Tibial nerve (tissue), 4 donors: ENCODE measurements around the gene UPK1B.

Source experiments
- EP300 ChIP-seq, 2 donors: sonication (generic); formaldehyde crosslinking; IDR thresholded peaks; one replicate each; pipeline ENCODE4 v1.6.1; 2017; ENCODE audit warnings: antibody characterized with exemption in 2 of 2, mild to moderate bottlenecking in 1 of 2
- POLR2A ChIP-seq, 2 donors: fragments of 450-650 bp; IDR thresholded peaks; one replicate each; pipeline ENCODE4 v1.6.1; 2017; ENCODE audit warnings: antibody characterized with exemption in 2 of 2, mild to moderate bottlenecking in 2 of 2, moderate library complexity in 2 of 2
- TF ChIP-seq, protein P1 (sequence below), 5 experiments: fragments of 200-600 bp in 3 of 5; fragments of 450-650 bp in 2 of 5; sonication (generic) in 3 of 5; IDR thresholded peaks; one replicate each; pipeline ENCODE4 v1.5.1; 2016 to 2019; ENCODE audit warnings: antibody characterized with exemption in 5 of 5, mild to moderate bottlenecking in 3 of 5, moderate library complexity in 2 of 5

DNA sequence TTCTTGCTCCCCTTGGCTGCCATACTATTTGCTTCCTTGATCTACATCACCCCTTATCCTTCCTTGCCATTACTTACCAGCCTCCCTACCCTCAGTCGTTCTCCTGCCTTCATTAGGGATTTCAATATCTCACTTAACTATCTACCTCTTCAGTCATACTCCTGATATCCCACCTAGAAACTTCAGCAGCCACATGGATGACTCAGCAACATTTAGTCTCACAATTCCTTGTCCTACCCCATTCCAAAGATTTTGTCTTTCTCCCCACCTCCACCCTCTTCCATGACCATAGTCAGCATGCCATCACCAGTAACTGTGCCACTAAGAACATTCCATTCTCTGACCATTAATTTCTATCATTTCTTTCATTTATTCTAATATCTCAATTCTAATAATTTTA, 18.4 kb downstream of the UPK1B start:
- TF ChIP-seq POLR2A (IDR thresholded peaks at IDR 0.05) (no peak), EP300 (IDR thresholded peaks at IDR 0.05) (no peak)
- TF ChIP-seq, protein P1, sequence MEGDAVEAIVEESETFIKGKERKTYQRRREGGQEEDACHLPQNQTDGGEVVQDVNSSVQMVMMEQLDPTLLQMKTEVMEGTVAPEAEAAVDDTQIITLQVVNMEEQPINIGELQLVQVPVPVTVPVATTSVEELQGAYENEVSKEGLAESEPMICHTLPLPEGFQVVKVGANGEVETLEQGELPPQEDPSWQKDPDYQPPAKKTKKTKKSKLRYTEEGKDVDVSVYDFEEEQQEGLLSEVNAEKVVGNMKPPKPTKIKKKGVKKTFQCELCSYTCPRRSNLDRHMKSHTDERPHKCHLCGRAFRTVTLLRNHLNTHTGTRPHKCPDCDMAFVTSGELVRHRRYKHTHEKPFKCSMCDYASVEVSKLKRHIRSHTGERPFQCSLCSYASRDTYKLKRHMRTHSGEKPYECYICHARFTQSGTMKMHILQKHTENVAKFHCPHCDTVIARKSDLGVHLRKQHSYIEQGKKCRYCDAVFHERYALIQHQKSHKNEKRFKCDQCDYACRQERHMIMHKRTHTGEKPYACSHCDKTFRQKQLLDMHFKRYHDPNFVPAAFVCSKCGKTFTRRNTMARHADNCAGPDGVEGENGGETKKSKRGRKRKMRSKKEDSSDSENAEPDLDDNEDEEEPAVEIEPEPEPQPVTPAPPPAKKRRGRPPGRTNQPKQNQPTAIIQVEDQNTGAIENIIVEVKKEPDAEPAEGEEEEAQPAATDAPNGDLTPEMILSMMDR (IDR thresholded peaks at IDR 0.05) = no peak
